NT2/D1 (cell line): ENCODE results near the gene CDK6.

Experiments
- DNase-seq: peaks from one replicate; pipeline ENCODE4 v3.0.0-alpha.2; 2011; ENCODE audit warnings: low read depth, low spot score
- H3K27me3 ChIP-seq: 2 replicates; pipeline ENCODE4 v1.6.0; 2011; ENCODE audit warnings: mild to moderate bottlenecking; ENCODE audit not compliant: insufficient read length, insufficient read depth
- H3K36me3 ChIP-seq: 2 replicates; pipeline ENCODE4 v1.6.1; 2011; ENCODE audit warnings: mild to moderate bottlenecking, low read length, mixed read lengths; ENCODE audit not compliant: insufficient read depth, insufficient read length
- H3K4me1 ChIP-seq: 2 replicates; pipeline ENCODE4 v1.5.1; 2011; ENCODE audit not compliant: insufficient read depth, insufficient read length
- H3K4me3 ChIP-seq: 2 replicates; pipeline ENCODE4 v1.5.1; 2011; ENCODE audit warnings: low read depth; ENCODE audit not compliant: insufficient read length
- H3K9ac ChIP-seq: 2 replicates; pipeline ENCODE4 v1.6.0; 2011; ENCODE audit warnings: low read depth; ENCODE audit not compliant: insufficient read length
- H3K9me3 ChIP-seq: 2 replicates; pipeline ENCODE4 v1.5.1; 2011; ENCODE audit warnings: mild to moderate bottlenecking, low read length; ENCODE audit not compliant: insufficient read depth
- SUZ12 ChIP-seq: IDR thresholded peaks from 2 replicates; pipeline ENCODE4 v1.6.1; 2011; ENCODE audit not compliant: insufficient read length, insufficient read depth; ENCODE audit errors: extremely low read depth
- YY1 ChIP-seq: IDR thresholded peaks from 2 replicates; pipeline ENCODE4 v1.6.1; 2011; ENCODE audit not compliant: insufficient read length, insufficient read depth
- ZNF274 ChIP-seq: IDR thresholded peaks from 2 replicates; pipeline ENCODE4 v1.6.1; 2011; ENCODE audit warnings: mild to moderate bottlenecking, low read depth, low read length

The CDK6 gene

DNA sequence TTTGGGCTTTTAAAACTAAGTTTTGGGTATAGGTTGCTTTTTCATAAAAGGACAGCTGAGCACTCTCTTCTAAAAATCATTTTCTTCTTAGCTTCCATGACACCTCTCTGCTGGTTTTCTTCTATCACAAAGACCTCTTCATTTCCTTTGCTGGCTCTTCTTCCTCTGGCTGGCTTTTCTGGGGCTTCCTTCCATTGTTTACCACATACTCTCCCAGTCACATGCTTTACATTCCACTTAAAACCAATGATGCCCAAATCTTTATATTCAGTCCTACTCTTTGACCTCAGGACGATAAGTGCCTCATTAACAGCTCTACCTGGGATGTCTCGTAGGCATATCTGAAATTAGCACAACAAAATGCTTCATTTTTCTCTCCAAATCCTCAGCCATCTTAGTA lies 273.0 kb downstream of the CDK6 start:
- H3K36me3 ChIP-seq: peaks cover 42% of the 10 kb centered on the region
- TF ChIP-seq SUZ12 (no peak), YY1 (no peak), ZNF274 (no peak)
- no peaks in the 10 kb centered on the region for H3K27me3 ChIP-seq
- no peaks in the 10 kb centered on the region for H3K9me3 ChIP-seq
- no peak overlapping the region for H3K9ac ChIP-seq
- DNase-seq: peak; percentile 20
- no peak overlapping the region for H3K4me3 ChIP-seq
- no peaks in the 10 kb centered on the region for H3K4me1 ChIP-seq

GRCh38 chr7:92560602-92561001 lies 275.8 kb downstream of the CDK6 start:
- H3K36me3 ChIP-seq: peaks cover 25% of the 10 kb centered on the region
- no peak for DNase-seq
- H3K9ac ChIP-seq: no peak overlapping the region
- no peaks in the 10 kb centered on the region for H3K27me3 ChIP-seq
- no peaks in the 10 kb centered on the region for H3K4me1 ChIP-seq
- H3K9me3 ChIP-seq: no peaks in the 10 kb centered on the region
- no peak for TF ChIP-seq SUZ12
- TF ChIP-seq ZNF274: no peak
- TF ChIP-seq YY1: no peak
- no peak overlapping the region for H3K4me3 ChIP-seq

DNA sequence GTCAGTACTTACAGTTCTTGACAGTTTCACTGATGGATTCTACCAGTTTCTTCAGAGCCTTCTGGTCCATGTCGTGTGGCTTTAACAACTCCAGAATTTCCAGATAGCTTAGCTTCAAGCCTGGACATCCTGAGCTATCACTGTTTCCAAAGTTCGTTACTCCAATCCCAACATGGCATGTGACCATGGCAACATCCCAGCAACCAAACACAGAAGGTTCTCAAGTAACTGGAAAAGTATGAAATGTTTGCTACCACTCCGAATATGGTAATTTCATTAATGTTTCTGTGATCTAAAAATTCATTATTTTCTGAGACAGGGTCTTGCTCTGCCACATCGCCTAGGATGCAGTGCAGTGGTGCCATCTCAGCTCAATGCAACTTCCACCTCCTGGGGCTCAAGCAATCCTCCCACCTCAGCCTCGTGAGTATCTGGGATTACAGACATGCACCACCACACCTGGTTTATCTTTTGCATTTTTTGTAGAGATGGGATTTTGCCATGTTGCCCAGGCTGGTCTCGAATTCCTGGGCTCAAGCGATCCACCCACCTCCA lies 278.5 kb downstream of the CDK6 start:
- Histone ChIP-seq H3K27me3 (no peaks in the 10 kb centered on the region), H3K9me3 (no peaks in the 10 kb centered on the region), H3K36me3 (peaks cover 22% of the 10 kb centered on the region), H3K4me3 (no peak overlapping the region), H3K4me1 (no peaks in the 10 kb centered on the region), H3K9ac (no peak overlapping the region)
- TF ChIP-seq SUZ12 (no peak), ZNF274 (no peak)
- no peak for DNase-seq

DNA sequence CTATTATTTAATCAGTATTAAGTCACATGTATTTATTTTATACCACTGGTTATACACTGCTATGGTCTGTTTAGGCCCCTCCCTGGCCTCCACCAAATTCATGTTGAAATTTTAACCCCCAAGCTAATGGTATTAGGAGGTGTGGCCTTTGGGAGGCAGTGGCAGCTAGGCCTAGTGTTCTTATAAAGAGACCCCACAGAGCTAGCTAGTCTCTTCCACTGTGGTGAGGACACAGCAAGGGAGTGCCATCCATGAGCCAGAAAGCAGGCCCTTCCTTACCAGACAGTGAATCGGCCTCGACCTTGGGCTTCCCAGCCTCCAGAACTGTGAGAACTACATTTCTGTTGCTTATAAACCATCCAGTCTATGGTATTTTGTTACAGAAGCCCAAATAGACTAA lies 279.1 kb downstream of the CDK6 start:
- H3K4me1 ChIP-seq: no peaks in the 10 kb centered on the region
- H3K4me3 ChIP-seq: no peak overlapping the region
- TF ChIP-seq ZNF274 (no peak), SUZ12 (no peak), YY1 (no peak)
- no peaks in the 10 kb centered on the region for H3K9me3 ChIP-seq
- no peaks in the 10 kb centered on the region for H3K27me3 ChIP-seq
- H3K36me3 ChIP-seq: peaks cover 18% of the 10 kb centered on the region
- H3K9ac ChIP-seq: no peak overlapping the region
- DNase-seq: no peak
